ENCODE results near the gene SPAG8. TPM values are rescaled to one million over a fixed set of nuclear protein-coding genes. Genes with fewer than 3 reads are reported as not detected.

The SPAG8 gene
- total and polyA plus RNA-seq, 4 donors: 4.2 to 54.4 (median 14.6) TPM

DNA sequence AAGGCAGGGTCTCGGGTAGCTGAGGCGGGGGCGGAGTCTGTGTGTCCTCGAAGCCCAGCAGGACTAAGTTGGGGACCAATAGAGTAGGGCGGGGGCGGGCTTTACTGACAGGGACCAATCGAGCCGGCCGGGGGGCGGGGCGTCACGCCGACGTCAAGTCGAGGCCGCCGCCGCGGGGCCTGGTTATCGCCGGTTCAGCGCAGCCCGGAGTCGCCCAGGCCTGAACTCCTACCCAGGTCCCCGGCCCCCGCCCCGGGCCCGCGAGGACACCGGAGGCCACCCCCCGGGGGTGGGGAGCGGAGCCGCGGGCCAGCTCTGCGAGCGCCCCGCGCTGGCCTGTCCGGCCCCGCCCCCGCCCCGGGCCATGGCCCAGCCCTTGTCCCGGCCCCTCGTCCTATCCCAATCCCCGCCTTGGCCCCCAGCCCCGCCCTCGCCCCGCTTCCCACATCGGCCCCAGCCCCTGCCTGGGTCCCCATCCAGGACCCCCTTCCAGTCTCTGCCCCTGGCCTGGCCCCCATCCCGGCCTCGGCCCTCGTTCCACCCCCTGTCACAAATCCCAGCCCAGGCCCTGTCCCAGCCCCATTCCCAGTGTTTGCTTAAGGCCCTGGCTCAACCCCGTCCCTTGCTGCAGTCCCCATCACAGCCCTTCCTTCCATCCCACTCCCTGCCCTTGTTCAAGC, 17.2 kb upstream of the SPAG8 start, which contains the start of gene TMEM8B:
Gene TMEM8B (plus strand): TSS at position 145 of the 680 bp plus-strand sequence. CDS start 220 bp downstream, at position 365.
- DNase-seq (ENCODE audit: low read depth in 4 of 6, low spot score in 6 of 6): peak; percentile 75 to 98 (median 92)
- Histone ChIP-seq H3K27ac (ENCODE audit: low read depth, low read length) (peak within 1 kb of the TSS; percentile 87), H3K27me3 (ENCODE audit: control insufficient read depth, insufficient read depth, low read length) (no peaks in the 10 kb centered on the region), H3K9me3 (ENCODE audit: control insufficient read depth, insufficient read depth, low read length) (no peaks in the 10 kb centered on the region), H3K4me3 (ENCODE audit: low read depth, low read length) (peak within 1 kb of the TSS; percentile 67), H3K4me1 (ENCODE audit: control insufficient read depth, insufficient read depth, low read length) (peaks cover 34% of the 10 kb centered on the region), H3K36me3 (ENCODE audit: control insufficient read depth, insufficient read depth, low read length) (no peaks in the 10 kb centered on the region)
- WGBS (ENCODE audit: insufficient coverage): under 1% methylated on average over 49 of the region's 53 CpGs

DNA sequence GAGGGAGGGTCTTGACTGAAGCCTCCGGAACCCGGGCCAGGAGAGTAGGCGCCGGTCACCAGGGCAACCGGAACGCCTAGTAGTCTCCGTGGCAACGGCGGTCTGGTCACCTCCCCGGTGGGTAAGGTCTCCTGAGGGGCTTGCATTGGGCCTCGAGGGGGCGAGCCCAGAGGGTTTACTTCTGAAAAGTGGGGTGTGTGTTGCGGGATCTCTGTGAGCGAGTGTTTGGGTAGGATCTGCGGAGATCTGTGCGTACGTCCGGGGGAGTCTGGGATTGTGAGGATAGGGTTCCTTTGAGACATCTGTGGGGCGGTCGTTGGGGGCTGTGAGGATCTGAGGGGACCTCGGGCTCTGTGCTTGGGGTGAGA, 16.6 kb upstream of the SPAG8 start, which contains the start of gene FAM221B:
Gene FAM221B (minus strand): TSS at position 17 of the 368 bp plus-strand sequence. CDS start 2,571 bp downstream, outside the sequence.
- peak within 1 kb of the TSS; percentile 87 for H3K27ac ChIP-seq (ENCODE audit: low read depth, low read length)
- peaks cover 31% of the 10 kb centered on the region for H3K4me1 ChIP-seq (ENCODE audit: control insufficient read depth, insufficient read depth, low read length)
- DNase-seq (ENCODE audit: low read depth in 4 of 6, low spot score in 6 of 6): no peak

DNA sequence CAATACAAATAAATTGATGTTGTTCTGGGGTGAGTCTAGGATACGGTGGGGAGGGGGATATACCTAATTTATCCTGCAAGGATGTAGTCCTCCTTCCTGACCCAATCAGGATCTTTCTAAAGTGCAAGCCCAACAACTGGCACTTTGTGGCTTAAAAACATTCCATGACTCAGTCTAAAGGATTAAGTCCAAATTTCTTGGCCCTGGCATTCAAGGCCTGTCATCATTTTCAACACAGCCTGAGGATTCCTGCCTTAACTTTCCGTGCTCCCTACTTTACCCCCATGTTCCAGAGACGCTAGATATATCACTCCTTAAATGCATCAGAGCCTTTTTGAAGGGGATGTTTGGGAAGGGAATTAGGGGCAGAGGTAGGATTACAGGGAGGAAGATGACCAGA, 15.4 kb upstream of the SPAG8 start:
- H3K4me3 ChIP-seq (ENCODE audit: low read depth, low read length): no peak overlapping the region
- no CpG with 5 or more reads among the region's 3 CpGs for WGBS (ENCODE audit: insufficient coverage)
- H3K36me3 ChIP-seq (ENCODE audit: control insufficient read depth, insufficient read depth, low read length): no peaks in the 10 kb centered on the region
- no peak overlapping the region for H3K27ac ChIP-seq (ENCODE audit: low read depth, low read length)
- no peaks in the 10 kb centered on the region for H3K27me3 ChIP-seq (ENCODE audit: control insufficient read depth, insufficient read depth, low read length)
- H3K9me3 ChIP-seq (ENCODE audit: control insufficient read depth, insufficient read depth, low read length): no peaks in the 10 kb centered on the region
- DNase-seq (ENCODE audit: low read depth in 4 of 6, low spot score in 6 of 6): no peak
- H3K4me1 ChIP-seq (ENCODE audit: control insufficient read depth, insufficient read depth, low read length): peaks cover 22% of the 10 kb centered on the region

More for the DNA sequence above, 16.6 kb upstream of the SPAG8 start, which contains the start of gene FAM221B:
- Histone ChIP-seq H3K27me3 (ENCODE audit: control insufficient read depth, insufficient read depth, low read length) (no peaks in the 10 kb centered on the region), H3K9me3 (ENCODE audit: control insufficient read depth, insufficient read depth, low read length) (no peaks in the 10 kb centered on the region), H3K4me3 (ENCODE audit: low read depth, low read length) (peak within 1 kb of the TSS; percentile 67), H3K36me3 (ENCODE audit: control insufficient read depth, insufficient read depth, low read length) (no peaks in the 10 kb centered on the region)
- WGBS (ENCODE audit: insufficient coverage): 0% methylated on average over 21 of the region's 21 CpGs

DNA sequence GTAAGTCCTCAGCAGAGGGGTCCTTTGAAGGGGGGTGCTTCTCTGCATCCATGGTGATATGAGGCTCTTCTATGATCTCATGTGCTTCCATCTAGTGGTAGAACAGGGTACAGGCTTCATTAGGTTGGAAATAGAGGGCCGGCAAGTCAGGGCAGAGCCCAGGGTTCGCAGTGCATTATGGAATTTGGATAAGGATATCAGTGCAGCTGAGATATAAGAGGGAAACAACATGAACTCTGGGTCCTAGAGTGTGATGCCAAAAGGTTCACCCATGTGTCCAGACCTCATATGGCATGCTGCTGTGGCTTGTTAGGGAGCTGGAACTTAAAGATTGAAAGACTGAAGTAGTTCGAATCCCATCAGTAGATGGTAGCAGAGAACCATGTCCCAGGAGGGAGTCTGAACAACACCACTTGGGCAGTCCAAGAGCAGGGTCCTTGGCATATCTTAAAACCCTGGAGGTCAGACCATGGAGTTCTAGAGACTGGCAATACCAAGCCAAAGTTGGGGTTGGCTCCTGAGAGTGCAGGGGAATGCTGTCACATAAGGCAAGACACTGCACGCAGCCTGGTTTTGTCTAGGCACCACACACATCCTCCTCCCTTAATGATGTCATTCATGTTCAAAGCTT, 14.1 kb upstream of the SPAG8 start:
- WGBS (ENCODE audit: insufficient coverage): 51% methylated on average over 4 of the region's 4 CpGs
- Histone ChIP-seq H3K36me3 (ENCODE audit: control insufficient read depth, insufficient read depth, low read length) (no peaks in the 10 kb centered on the region), H3K27ac (ENCODE audit: low read depth, low read length) (no peak overlapping the region), H3K4me3 (ENCODE audit: low read depth, low read length) (no peak overlapping the region), H3K4me1 (ENCODE audit: control insufficient read depth, insufficient read depth, low read length) (peaks cover 22% of the 10 kb centered on the region), H3K27me3 (ENCODE audit: control insufficient read depth, insufficient read depth, low read length) (no peaks in the 10 kb centered on the region), H3K9me3 (ENCODE audit: control insufficient read depth, insufficient read depth, low read length) (no peaks in the 10 kb centered on the region)
- peak in 3 of 6 donors; percentile 17 to 72 (median 67) for DNase-seq (ENCODE audit: low read depth in 4 of 6, low spot score in 6 of 6)

DNA sequence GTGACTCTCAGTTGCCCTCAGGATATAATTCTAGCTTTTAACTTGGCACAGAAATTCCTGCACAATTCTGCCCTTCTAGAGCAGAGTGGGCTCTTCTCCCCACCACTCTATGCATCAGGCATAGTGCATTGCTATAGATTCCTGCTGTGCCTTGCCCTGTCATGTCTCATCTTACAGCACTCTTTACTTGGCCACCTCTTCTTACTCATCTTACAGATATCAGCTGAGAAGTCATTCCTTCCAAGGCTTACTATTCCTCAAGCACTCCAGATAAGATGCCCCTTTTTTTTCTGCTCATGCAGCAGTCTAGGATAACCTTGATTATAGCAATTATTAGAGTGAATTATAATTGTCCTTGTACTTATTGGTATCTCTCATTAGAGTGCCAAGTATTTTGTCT, 10.9 kb upstream of the SPAG8 start:
- H3K36me3 ChIP-seq (ENCODE audit: control insufficient read depth, insufficient read depth, low read length): no peaks in the 10 kb centered on the region
- no peaks in the 10 kb centered on the region for H3K9me3 ChIP-seq (ENCODE audit: control insufficient read depth, insufficient read depth, low read length)
- DNase-seq (ENCODE audit: low read depth in 4 of 6, low spot score in 6 of 6): no peak
- no peaks in the 10 kb centered on the region for H3K4me1 ChIP-seq (ENCODE audit: control insufficient read depth, insufficient read depth, low read length)
- no peaks in the 10 kb centered on the region for H3K27me3 ChIP-seq (ENCODE audit: control insufficient read depth, insufficient read depth, low read length)
- no peak overlapping the region for H3K27ac ChIP-seq (ENCODE audit: low read depth, low read length)
- no peak overlapping the region for H3K4me3 ChIP-seq (ENCODE audit: low read depth, low read length)

DNA sequence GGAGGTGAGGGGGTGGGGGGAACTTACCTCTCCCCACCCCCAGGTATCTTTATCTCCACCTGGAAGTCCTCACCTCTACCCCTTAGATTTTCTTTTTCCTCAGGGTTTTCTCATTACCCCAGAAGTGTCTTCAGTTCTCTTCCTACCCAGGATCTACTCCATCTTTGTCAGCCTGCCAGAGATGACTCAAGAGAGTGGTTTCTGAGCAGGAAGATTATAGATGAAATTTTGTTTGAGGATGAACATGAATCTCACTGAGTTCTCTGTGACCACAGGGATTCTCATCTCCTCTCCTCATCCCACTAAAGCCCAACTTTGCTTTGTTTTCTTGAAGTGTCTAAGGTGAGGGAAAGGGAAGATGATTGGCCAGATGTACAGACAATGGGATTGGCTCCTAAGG, 8.0 kb upstream of the SPAG8 start:
- no peak for DNase-seq (ENCODE audit: low read depth in 4 of 6, low spot score in 6 of 6)
- H3K36me3 ChIP-seq (ENCODE audit: control insufficient read depth, insufficient read depth, low read length): no peaks in the 10 kb centered on the region
- H3K9me3 ChIP-seq (ENCODE audit: control insufficient read depth, insufficient read depth, low read length): no peaks in the 10 kb centered on the region
- H3K4me3 ChIP-seq (ENCODE audit: low read depth, low read length): no peak overlapping the region
- no peak overlapping the region for H3K27ac ChIP-seq (ENCODE audit: low read depth, low read length)
- no peaks in the 10 kb centered on the region for H3K27me3 ChIP-seq (ENCODE audit: control insufficient read depth, insufficient read depth, low read length)
- no peaks in the 10 kb centered on the region for H3K4me1 ChIP-seq (ENCODE audit: control insufficient read depth, insufficient read depth, low read length)

DNA sequence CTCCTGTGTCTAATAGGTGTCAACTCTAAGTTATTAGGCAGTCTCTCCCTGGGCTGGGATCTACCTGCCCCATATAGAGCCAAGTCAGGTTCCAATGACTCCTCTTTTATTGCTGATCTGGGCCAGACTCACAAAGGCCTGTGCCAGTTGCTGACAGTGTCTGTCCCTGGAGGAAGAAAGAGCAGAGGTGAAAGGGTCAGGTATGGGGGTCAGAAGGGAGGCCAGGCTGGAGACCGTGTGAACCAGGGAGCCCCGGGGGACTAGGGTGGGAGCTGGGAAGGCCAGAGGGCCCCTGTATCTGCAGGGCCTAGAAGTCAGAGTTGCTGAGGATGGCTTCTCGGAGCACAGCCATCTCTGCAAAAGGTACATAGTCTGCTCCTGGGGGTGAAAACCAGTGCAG, 6.3 kb upstream of the SPAG8 start:
- H3K4me1 ChIP-seq (ENCODE audit: control insufficient read depth, insufficient read depth, low read length): peaks cover 10% of the 10 kb centered on the region
- H3K4me3 ChIP-seq (ENCODE audit: low read depth, low read length): no peak overlapping the region
- no peak for DNase-seq (ENCODE audit: low read depth in 4 of 6, low spot score in 6 of 6)
- H3K9me3 ChIP-seq (ENCODE audit: control insufficient read depth, insufficient read depth, low read length): no peaks in the 10 kb centered on the region
- 91% methylated on average over 3 of the region's 3 CpGs for WGBS (ENCODE audit: insufficient coverage)
- H3K27ac ChIP-seq (ENCODE audit: low read depth, low read length): no peak overlapping the region
- no peaks in the 10 kb centered on the region for H3K36me3 ChIP-seq (ENCODE audit: control insufficient read depth, insufficient read depth, low read length)
- H3K27me3 ChIP-seq (ENCODE audit: control insufficient read depth, insufficient read depth, low read length): no peaks in the 10 kb centered on the region

DNA sequence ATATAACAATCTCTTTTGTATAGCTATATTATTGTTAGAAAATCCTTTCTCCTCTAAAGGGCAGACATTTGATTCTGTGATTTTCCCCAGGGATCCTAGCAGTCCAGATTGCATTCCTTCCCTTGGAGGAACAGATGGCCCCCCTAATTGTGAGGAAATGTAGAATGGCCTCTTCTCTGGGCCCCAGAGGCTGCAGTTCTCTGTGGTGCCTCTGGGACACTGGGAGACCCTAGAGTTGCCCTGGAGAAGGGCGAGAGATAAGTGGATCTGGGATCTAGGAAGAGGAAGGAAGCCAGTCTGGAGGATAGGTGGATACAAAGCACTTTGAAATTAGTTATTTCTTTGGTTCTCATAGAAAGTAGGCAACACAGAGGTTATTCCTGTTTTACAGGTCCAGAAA, 4.6 kb upstream of the SPAG8 start:
- no peak overlapping the region for H3K4me3 ChIP-seq (ENCODE audit: low read depth, low read length)
- H3K27me3 ChIP-seq (ENCODE audit: control insufficient read depth, insufficient read depth, low read length): no peaks in the 10 kb centered on the region
- H3K9me3 ChIP-seq (ENCODE audit: control insufficient read depth, insufficient read depth, low read length): no peaks in the 10 kb centered on the region
- no peak for DNase-seq (ENCODE audit: low read depth in 4 of 6, low spot score in 6 of 6)
- 50% methylated on average over 1 of the region's 1 CpG for WGBS (ENCODE audit: insufficient coverage)
- no peaks in the 10 kb centered on the region for H3K36me3 ChIP-seq (ENCODE audit: control insufficient read depth, insufficient read depth, low read length)
- H3K4me1 ChIP-seq (ENCODE audit: control insufficient read depth, insufficient read depth, low read length): peaks cover 19% of the 10 kb centered on the region
- H3K27ac ChIP-seq (ENCODE audit: low read depth, low read length): no peak overlapping the region

DNA sequence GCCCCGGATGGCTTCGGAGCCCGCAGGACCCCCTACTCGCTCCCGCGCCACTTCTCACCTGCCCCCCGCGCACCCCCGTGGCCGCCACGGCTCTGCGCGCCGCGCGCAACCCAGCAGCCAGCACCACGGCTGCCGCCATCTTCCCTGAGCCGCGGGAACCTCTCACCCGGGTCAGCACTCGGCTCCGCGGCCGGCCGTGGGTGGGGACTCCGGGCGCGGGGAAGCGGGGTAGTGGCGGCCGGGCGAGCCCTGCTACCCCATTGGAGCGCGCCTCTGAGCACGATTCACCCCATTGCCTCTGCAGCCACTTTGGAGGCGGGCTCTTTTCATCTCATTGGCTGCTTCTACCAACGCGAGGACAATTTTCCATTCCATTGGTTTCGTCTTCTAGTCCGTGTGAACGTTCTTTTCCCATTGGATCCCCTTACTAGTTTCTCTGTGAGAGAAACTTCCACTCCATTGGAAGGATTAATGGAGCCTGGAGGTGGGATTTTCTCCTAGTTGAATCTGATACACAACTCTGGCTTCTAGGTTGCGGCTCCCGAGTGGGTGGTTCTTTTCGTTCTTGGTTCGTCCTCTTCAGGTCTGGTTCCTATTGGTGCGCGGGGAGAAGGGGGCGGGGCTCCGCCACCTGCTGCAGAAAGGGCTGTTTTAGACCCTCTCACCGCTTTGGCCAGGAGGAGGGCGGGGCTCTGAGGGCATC, 2.9 kb upstream of the SPAG8 start, which contains the start of gene HINT2:
Gene HINT2 (minus strand): TSS at position 202 of the 703 bp plus-strand sequence. CDS start 63 bp downstream, at position 139.
- Histone ChIP-seq H3K36me3 (ENCODE audit: control insufficient read depth, insufficient read depth, low read length) (peaks cover 3% of the 10 kb centered on the region), H3K9me3 (ENCODE audit: control insufficient read depth, insufficient read depth, low read length) (no peaks in the 10 kb centered on the region), H3K4me3 (ENCODE audit: low read depth, low read length) (peak within 1 kb of the TSS; percentile 68), H3K4me1 (ENCODE audit: control insufficient read depth, insufficient read depth, low read length) (peaks cover 28% of the 10 kb centered on the region), H3K27ac (ENCODE audit: low read depth, low read length) (peak within 1 kb of the TSS; percentile 97), H3K27me3 (ENCODE audit: control insufficient read depth, insufficient read depth, low read length) (no peaks in the 10 kb centered on the region)
- WGBS (ENCODE audit: insufficient coverage): 0% methylated on average over 41 of the region's 52 CpGs
- peak; percentile 95 to 99 (median 97) for DNase-seq (ENCODE audit: low read depth in 4 of 6, low spot score in 6 of 6)
